AG04449 (cell line): Measurements from ENCODE around the gene CSGALNACT2.

ENCODE experiments used
- CTCF ChIA-PET: fragments of 350-600 bp; formaldehyde crosslinking; extraction: SDS; loops from one replicate; lab custom pipeline; 2021; ENCODE audit warnings: antibody characterized with exemption; lab: Yijun Ruan, JAX
- POLR2A ChIA-PET: fragments of 400-600, 350-600 bp; formaldehyde crosslinking; extraction: SDS; loops from one replicate; lab custom pipeline; 2020; ENCODE audit warnings: antibody characterized with exemption, inconsistent platforms; lab: Yijun Ruan, JAX
- DNase-seq: peaks from one replicate; pipeline ENCODE4 v3.0.0-alpha.2; 2010; ENCODE audit warnings: low read depth, low spot score
- H3K4me3 ChIP-seq: 2 replicates; pipeline ENCODE4 v1.5.1; 2011; ENCODE audit warnings: low read depth, mild to moderate bottlenecking, control low read depth, low read length
- TF ChIP-seq, protein P1 (sequence below): IDR thresholded peaks from one replicate; pipeline ENCODE4 v1.5.1; 2011; ENCODE audit warnings: mild to moderate bottlenecking, moderate library complexity, low read length, control low read depth, inconsistent platforms; ENCODE audit not compliant: insufficient read depth; ENCODE audit errors: missing control alignments

Gene CSGALNACT2

DNA sequence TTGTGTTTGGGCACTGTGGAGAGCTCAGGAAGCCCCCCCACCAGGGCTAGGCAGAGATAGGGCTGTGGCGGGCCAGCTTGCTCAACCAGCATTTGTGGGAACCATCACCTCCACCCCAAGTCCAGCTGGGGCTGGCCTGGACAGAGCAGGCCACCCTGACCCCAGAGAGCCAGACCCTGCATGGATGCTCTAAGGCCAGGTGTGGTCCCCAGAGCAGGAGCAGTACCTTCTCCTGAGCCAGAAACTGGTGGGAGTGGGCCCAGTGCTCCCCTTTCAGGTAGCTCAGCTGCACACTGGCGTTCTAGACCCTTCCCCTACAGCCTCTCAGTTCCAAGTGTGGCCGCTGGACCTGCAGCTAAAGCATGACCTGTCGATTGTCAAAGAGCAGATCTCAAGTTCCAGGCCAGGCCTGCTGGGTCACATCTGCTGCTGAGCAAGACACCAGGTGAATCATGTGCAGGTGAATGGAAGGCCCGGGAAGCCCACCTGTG lies 71.5 kb downstream of the CSGALNACT2 start:
- CTCF ChIA-PET: interaction anchor here (2.1 kb wide), 1 partner anchor 8 kb away, joined by 8 read pairs; no protein-coding TSS in a partner anchor
- POLR2A ChIA-PET: no interaction called here
- no peak overlapping the region for H3K4me3 ChIP-seq
- DNase-seq: no peak
- TF ChIP-seq, protein P1, sequence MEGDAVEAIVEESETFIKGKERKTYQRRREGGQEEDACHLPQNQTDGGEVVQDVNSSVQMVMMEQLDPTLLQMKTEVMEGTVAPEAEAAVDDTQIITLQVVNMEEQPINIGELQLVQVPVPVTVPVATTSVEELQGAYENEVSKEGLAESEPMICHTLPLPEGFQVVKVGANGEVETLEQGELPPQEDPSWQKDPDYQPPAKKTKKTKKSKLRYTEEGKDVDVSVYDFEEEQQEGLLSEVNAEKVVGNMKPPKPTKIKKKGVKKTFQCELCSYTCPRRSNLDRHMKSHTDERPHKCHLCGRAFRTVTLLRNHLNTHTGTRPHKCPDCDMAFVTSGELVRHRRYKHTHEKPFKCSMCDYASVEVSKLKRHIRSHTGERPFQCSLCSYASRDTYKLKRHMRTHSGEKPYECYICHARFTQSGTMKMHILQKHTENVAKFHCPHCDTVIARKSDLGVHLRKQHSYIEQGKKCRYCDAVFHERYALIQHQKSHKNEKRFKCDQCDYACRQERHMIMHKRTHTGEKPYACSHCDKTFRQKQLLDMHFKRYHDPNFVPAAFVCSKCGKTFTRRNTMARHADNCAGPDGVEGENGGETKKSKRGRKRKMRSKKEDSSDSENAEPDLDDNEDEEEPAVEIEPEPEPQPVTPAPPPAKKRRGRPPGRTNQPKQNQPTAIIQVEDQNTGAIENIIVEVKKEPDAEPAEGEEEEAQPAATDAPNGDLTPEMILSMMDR: no peak

DNA sequence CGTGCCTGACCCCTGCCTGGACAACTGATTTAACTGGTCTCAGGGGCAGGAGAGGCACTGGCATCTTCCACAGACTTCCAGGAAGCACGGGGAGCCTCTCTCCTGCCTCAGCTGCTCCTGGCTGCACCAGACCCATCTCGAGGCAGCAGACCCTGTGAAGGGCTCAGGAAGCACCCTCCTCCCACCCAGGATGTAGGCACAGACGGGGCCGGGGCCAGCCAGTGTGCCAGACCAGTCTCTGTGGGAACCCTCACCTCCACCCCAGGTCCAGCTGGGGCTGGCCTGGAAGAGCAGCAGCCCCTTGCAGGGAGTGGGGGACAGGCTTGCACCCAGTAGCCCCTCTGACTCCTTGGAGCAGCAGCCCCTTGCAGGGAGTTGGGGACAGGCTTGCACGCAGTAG lies 72.3 kb downstream of the CSGALNACT2 start:
- CTCF ChIA-PET: interaction anchor here (2.1 kb wide), 1 partner anchor 9 kb away, joined by 8 read pairs; no protein-coding TSS in a partner anchor
- POLR2A ChIA-PET: no interaction called here

DNA sequence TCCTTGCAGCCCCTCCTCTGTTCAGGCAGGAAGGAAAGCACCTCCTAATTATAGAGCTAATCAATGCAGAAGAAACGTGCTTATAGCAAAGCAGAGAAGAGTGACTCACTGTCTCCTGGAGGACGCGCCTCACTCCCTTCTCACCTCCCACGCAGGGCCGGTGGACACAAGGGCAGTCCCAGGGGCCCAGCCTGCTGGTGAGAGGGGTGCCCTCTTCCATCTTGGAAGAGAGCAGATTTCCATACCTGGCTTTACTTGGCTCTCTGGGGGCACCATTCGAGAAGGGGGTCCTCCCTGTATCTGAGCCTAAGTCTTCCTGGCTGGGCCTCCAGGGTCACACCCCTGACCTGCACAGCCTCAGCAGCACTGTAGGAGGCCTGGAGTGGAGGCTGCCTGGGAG lies 72.8 kb downstream of the CSGALNACT2 start:
- H3K4me3 ChIP-seq: no peak overlapping the region
- DNase-seq: no peak
- ChIA-PET CTCF (interaction anchor here (2.1 kb wide), 1 partner anchor 9 kb away, joined by 8 read pairs; no protein-coding TSS in a partner anchor), POLR2A (no interaction called here)
- TF ChIP-seq, protein P1: no peak

More for the DNA sequence above, 72.3 kb downstream of the CSGALNACT2 start:
- H3K4me3 ChIP-seq: no peak overlapping the region
- DNase-seq: no peak
- TF ChIP-seq, protein P1: no peak

DNA sequence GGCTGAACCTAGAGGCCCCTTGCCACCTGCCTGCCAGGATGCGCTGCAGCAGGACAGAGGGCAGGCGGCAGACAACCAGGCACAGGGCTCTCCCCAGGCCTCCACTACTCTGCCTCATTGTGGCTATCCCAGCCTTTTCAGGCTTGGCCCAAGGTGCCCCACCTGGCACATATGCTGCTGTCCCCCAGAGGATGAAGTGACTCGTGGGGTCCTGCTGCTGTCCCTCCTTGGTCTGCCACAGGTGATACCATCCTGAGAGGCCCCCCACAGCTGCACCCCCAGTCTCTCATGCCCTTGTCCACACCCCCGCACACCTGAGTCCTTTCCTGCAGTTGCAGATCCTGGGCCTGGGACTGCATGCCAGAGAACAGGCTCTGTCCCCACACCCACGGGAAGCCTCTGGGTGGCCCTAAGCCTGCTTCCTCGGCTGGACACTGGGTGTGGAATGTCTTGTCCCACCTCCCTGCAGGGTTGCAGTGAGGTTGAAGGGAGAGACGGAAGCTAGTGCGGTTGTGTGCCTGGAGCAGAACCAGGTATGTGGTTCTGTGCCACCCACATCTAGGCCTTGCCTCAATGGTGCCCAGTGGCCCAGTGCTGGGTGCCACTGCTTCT lies 73.3 kb downstream of the CSGALNACT2 start:
- CTCF ChIA-PET: interaction anchor here (1.1 to 6.7 kb wide), 3 partner anchors 7 to 346 kb away, joined by 3 to 75 read pairs (median 8); no protein-coding TSS in a partner anchor
- no peak overlapping the region for H3K4me3 ChIP-seq
- POLR2A ChIA-PET: no interaction called here
- DNase-seq: no peak
- TF ChIP-seq, protein P1: no peak

DNA sequence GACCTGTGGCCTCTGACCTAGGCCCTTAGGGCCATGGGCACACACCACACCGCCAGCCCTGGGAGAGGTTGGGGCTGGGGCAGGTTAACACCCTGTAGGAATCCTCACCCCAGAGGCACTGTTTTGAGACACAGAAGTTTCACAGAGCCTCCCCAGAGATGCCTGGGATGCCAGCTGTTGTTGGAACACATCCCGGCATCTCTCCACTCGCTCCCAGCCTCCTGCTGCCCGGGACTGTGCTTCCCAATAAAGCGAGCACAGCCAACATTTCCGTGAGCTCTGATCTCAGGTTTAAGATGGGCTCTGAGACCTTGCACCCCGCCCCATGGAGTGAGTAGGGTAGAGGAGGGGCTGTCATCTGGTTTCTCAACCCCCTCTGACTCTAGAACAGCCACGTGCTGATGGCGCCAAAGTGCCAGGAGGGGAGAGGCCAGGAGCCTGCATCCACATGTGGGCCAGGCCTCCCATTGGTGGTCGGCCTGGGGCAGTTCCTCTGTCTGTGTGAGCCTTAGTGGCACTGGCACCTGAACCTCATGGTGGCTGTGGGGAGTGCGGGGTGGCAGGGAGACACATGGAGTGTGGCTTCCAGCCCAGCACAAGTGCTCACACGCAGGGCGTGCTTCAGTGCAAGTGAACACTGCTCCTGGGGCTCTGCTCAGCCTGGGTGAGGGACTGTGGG lies 73.9 kb downstream of the CSGALNACT2 start:
- CTCF ChIA-PET: interaction anchor here (1.1 to 6.7 kb wide), 3 partner anchors 8 to 346 kb away, joined by 3 to 75 read pairs (median 3); no protein-coding TSS in a partner anchor
- DNase-seq: no peak

More for the DNA sequence above, 73.9 kb downstream of the CSGALNACT2 start:
- TF ChIP-seq, protein P1: no peak
- H3K4me3 ChIP-seq: no peak overlapping the region
- POLR2A ChIA-PET: no interaction called here
